Dermis blood vessel endothelial cell (primary cell): ENCODE results near the gene MYH15. TPM values are rescaled to one million over a fixed set of nuclear protein-coding genes. Genes with fewer than 3 reads are reported as not detected.
A peak's percentile ranks its signal among the peaks of the same experiment; 100 is the strongest.

Experiments used
- DNase-seq: peaks from one replicate; pipeline ENCODE4 v3.0.0; 2010
- total RNA-seq: library from RNA; depleted of rRNA; stranded (reverse); fragments of >200 nt; gene quantifications from 2 replicates; pipeline ENCODE4 v1.2.3, GENCODE V29; 2014

The MYH15 gene
- total RNA-seq, 1 donor from 2014 or later, result under 0.01 TPM

GRCh38 chr3:108412121-108412750 lies 98.2 kb downstream of the MYH15 start:
- no peak for DNase-seq

- DNase-seq, result no peak
Observed at GRCh38 chr3:108410531-108410984, 99.8 kb downstream of the MYH15 start.

- DNase-seq, result no peak
Observed at GRCh38 chr3:108409800-108410178, 100.6 kb downstream of the MYH15 start.

- DNase-seq, result no peak
Observed at GRCh38 chr3:108408883-108409799, 101.3 kb downstream of the MYH15 start.

- no peak for DNase-seq
Observed at GRCh38 chr3:108407886-108408285, 102.5 kb downstream of the MYH15 start.

GRCh38 chr3:108406661-108407206 lies 103.7 kb downstream of the MYH15 start:
- DNase-seq, result peak; percentile 71

GRCh38 chr3:108406063-108406660 lies 104.2 kb downstream of the MYH15 start:
- no peak for DNase-seq

- DNase-seq, result no peak
Observed at GRCh38 chr3:108404368-108404767, 106.0 kb downstream of the MYH15 start.

- no peak for DNase-seq
Observed at GRCh38 chr3:108403686-108404345, 106.6 kb downstream of the MYH15 start.

- DNase-seq, result no peak
Observed at GRCh38 chr3:108403198-108403597, 107.2 kb downstream of the MYH15 start.

- no peak for DNase-seq
Observed at GRCh38 chr3:108401836-108402235, 108.6 kb downstream of the MYH15 start.

GRCh38 chr3:108398510-108398909 lies 111.9 kb downstream of the MYH15 start:
- DNase-seq, result no peak

GRCh38 chr3:108396336-108396735 lies 114.1 kb downstream of the MYH15 start:
- no peak for DNase-seq

- DNase-seq, result no peak
Observed at GRCh38 chr3:108394563-108394962, 115.8 kb downstream of the MYH15 start.

- no peak for DNase-seq
Observed at GRCh38 chr3:108394016-108394415, 116.4 kb downstream of the MYH15 start.

- no peak for DNase-seq
Observed at GRCh38 chr3:108393128-108393900, 117.1 kb downstream of the MYH15 start.

GRCh38 chr3:108391917-108392593 lies 118.3 kb downstream of the MYH15 start:
- no peak for DNase-seq

GRCh38 chr3:108389372-108389771 lies 121.0 kb downstream of the MYH15 start:
- DNase-seq, result no peak

GRCh38 chr3:108388136-108389132 lies 122.0 kb downstream of the MYH15 start:
- no peak for DNase-seq

GRCh38 chr3:108387063-108387462 lies 123.3 kb downstream of the MYH15 start:
- no peak for DNase-seq
